K562 (cell line): ENCODE measurements around the gene NT5DC4. TPM values are rescaled to one million over a fixed set of nuclear protein-coding genes. Genes with fewer than 3 reads are reported as not detected.

Source experiments
- ATAC-seq: fragments of 200-7000 bp; cut with Tn5 transposase; 3 replicates; pipeline ENCODE4 v1.9.1; 2020; ENCODE audit warnings: moderate library complexity
- BruUV-seq: library from RNA; stranded (reverse); fragments of 400-500 nt; replicated peaks from 2 replicates; lab custom pipeline; 2021; lab: Mats Ljungman, UMichigan
- CTCF ChIA-PET: fragments of 300-600 bp; formaldehyde crosslinking; extraction: SDS; loops from one replicate; lab custom pipeline; 2021; ENCODE audit warnings: low intra/inter-chr PET ratio; lab: Yijun Ruan, JAX
- POLR2A ChIA-PET: fragments of 300-600, 350-650 bp; sonication (Branson Sonifier 250); formaldehyde crosslinking; extraction: SDS; loops from one replicate; lab custom pipeline; 2021; ENCODE audit warnings: antibody characterized with exemption, inconsistent platforms; lab: Yijun Ruan, JAX
- DNase-seq, 4 experiments: peaks; one replicate each; pipeline versions ENCODE4 v3.0.0 to v3.0.0-alpha.2; 2011 to 2018; ENCODE audit warnings: low spot score in 3 of 4, mixed read lengths in 3 of 4; ENCODE audit errors: extremely low read depth in 1 of 4
- FAIRE-seq: peaks from 2 replicates; lab custom pipeline; 2011; peaks lifted over from hg19 to GRCh38; lab: Jason Lieb, UNC
- H2AFZ ChIP-seq: 2 replicates; pipeline ENCODE4 v1.6.0; 2011; ENCODE audit warnings: low read depth, low read length, control low read depth, inconsistent platforms
- H3K27ac ChIP-seq: fragments of 200-600 bp; 3 replicates; pipeline ENCODE4 v1.8.0; 2011; ENCODE audit warnings: low read depth, mild to moderate bottlenecking, control low read depth, inconsistent platforms, low read length, moderate library complexity, mixed read lengths; ENCODE audit errors: extremely low read depth
- H3K27me3 ChIP-seq, 2 experiments: fragments of 300-600 bp in 1 of 2; 2 replicates in 1 of 2; 3 replicates in 1 of 2; pipeline versions ENCODE4 v1.6.0 to v1.8.0; 2011; ENCODE audit warnings: inconsistent platforms in 2 of 2, low read length in 2 of 2, mild to moderate bottlenecking in 1 of 2, mixed read lengths in 1 of 2, moderate library complexity in 1 of 2; ENCODE audit not compliant: control insufficient read depth in 2 of 2, insufficient read depth in 2 of 2
- H3K36me3 ChIP-seq: fragments of 300-600 bp; 3 replicates; pipeline ENCODE4 v1.8.0; 2011; ENCODE audit warnings: mild to moderate bottlenecking, low read length, inconsistent platforms; ENCODE audit not compliant: control insufficient read depth, insufficient read depth
- H3K4me1 ChIP-seq, 2 experiments: fragments of 200-600 bp in 1 of 2; replicated peaks in 1 of 2; 2 replicates in 1 of 2; 3 replicates in 1 of 2; pipeline versions ENCODE4 v1.5.1 to v1.8.0; 2011; ENCODE audit warnings: inconsistent platforms in 2 of 2, low read length in 2 of 2, mild to moderate bottlenecking in 1 of 2, mixed read lengths in 1 of 2, moderate library complexity in 1 of 2; ENCODE audit not compliant: control insufficient read depth in 2 of 2, insufficient read depth in 2 of 2
- H3K4me2 ChIP-seq: 2 replicates; pipeline ENCODE4 v1.6.1; 2011; ENCODE audit warnings: low read length, control low read depth, inconsistent platforms, mixed read lengths; ENCODE audit not compliant: insufficient read depth
- H3K4me3 ChIP-seq: fragments of 200-600 bp; sonication (generic), shearing (Covaris generic); 2 replicates; pipeline ENCODE4 v1.5.1; 2016; ENCODE audit warnings: control low read depth, inconsistent platforms
- H3K79me2 ChIP-seq: fragments of 200-600 bp; 3 replicates; pipeline ENCODE4 v1.8.0; 2011; ENCODE audit warnings: low read length, inconsistent platforms; ENCODE audit not compliant: control insufficient read depth, insufficient read depth
- H3K9ac ChIP-seq, 2 experiments: 2 replicates each; pipeline versions ENCODE4 v1.6.0 to v1.6.1; 2011; ENCODE audit warnings: low read depth in 2 of 2, low read length in 2 of 2, control low read depth in 1 of 2, inconsistent platforms in 1 of 2, mild to moderate bottlenecking in 1 of 2, mixed read lengths in 1 of 2; ENCODE audit not compliant: insufficient read depth in 1 of 2
- H3K9me1 ChIP-seq: one replicate; pipeline ENCODE4 v1.6.0; 2011; ENCODE audit warnings: inconsistent platforms, mild to moderate bottlenecking, low read length, moderate library complexity; ENCODE audit not compliant: control insufficient read depth, insufficient read depth
- H3K9me3 ChIP-seq: replicated peaks from 2 replicates; pipeline ENCODE4 v1.5.1; 2011; ENCODE audit warnings: low read depth, low read length, inconsistent platforms; ENCODE audit not compliant: control insufficient read depth, insufficient read depth
- H4K20me1 ChIP-seq: replicated peaks from 2 replicates; pipeline ENCODE4 v1.6.1; 2011; ENCODE audit warnings: low read length, inconsistent platforms, mixed read lengths; ENCODE audit not compliant: control insufficient read depth, insufficient read depth
- BRD4 ChIP-seq: fragments of 200-600 bp; sonication (generic); IDR thresholded peaks from 2 replicates; pipeline ENCODE4 v1.6.1; 2017; ENCODE audit warnings: inconsistent platforms
- MAFG ChIP-seq: fragments of 450-650 bp; conservative IDR thresholded peaks from 2 replicates; pipeline ENCODE4 v1.6.1; 2016; ENCODE audit warnings: missing genetic modification characterization, missing compliant biosample characterization
- NR2C2 ChIP-seq, 2 experiments: fragments of 200-800 bp in 1 of 2; sonication (Bioruptor generic) in 1 of 2; sonication (generic) in 1 of 2; formaldehyde crosslinking in 1 of 2; IDR thresholded peaks; 2 replicates each; pipeline versions ENCODE4 v1.6.1 to v1.8.0; 2016 to 2022; ENCODE audit warnings: mild to moderate bottlenecking in 1 of 2, missing compliant biosample characterization in 1 of 2, missing genetic modification characterization in 1 of 2, missing genetic modification reagents in 1 of 2
- SMARCB1 ChIP-seq: IDR thresholded peaks from 2 replicates; pipeline ENCODE4 v1.6.1; 2011; ENCODE audit warnings: improper control_type of control experiment, low read depth; ENCODE audit not compliant: insufficient read length
- THRA ChIP-seq: fragments of 450-650 bp; IDR thresholded peaks from 2 replicates; pipeline ENCODE4 v1.6.1; 2017; ENCODE audit warnings: mild to moderate bottlenecking, moderate library complexity
- WGBS: fragments of 100-300 bp; shearing (Covaris generic); methylation state at CpG from one replicate; pipeline ENCODE4 v1.1.6; 2016; ENCODE audit warnings: low coverage, mixed read lengths; ENCODE audit not compliant: insufficient coverage; ENCODE audit errors: missing lambda C conversion rate; 5-methylcytosine and 5-hydroxymethylcytosine counted together
- in situ Hi-C: fragments of 300-500 bp; cut with MboI; formaldehyde crosslinking; loops from 4 replicates; pipeline ENCODE4 v1.15.0; 2018; ENCODE audit warnings: inconsistent platforms, mixed read lengths
- intact Hi-C: fragments of 100-400 bp; cut with micrococcal nuclease; formaldehyde crosslinking; loops from 2 replicates; pipeline ENCODE4 v1.14.2; 2022
- polyA plus RNA-seq, 8 experiments: library from polyadenylated mRNA; depleted of rRNA in 4 of 8; stranded (reverse) in 5 of 8; unstranded in 3 of 8; fragments of >200 nt; fragmentation: Nextera tagmentation in 2 of 8; fragmentation: Illumina TruSeq in 1 of 8; extraction: Ambion mirVana in 2 of 8; extraction: Trizol in 1 of 8; gene quantifications; 2 replicates each; pipeline versions ENCODE4 v1.2.1 to v1.2.3, GENCODE V29; 2011 to 2014; ENCODE audit warnings: inconsistent platforms in 1 of 8, missing spikeins in 1 of 8
- total RNA-seq, 7 experiments: library from RNA; depleted of rRNA in 6 of 7; stranded (reverse); fragments of >200 nt in 6 of 7; fragmentation: Illumina TruSeq in 2 of 7; extraction: Trizol in 2 of 7; gene quantifications; 2 replicates each; pipeline versions ENCODE4 v1.2.1 to v1.2.3, GENCODE V29; 2011 to 2021; ENCODE audit warnings: low replicate concordance in 1 of 7
- TF ChIP-seq, protein P1 (sequence below): IDR thresholded peaks from 3 replicates; pipeline ENCODE4 v1.6.1; 2011; ENCODE audit warnings: borderline replicate concordance, mild to moderate bottlenecking; ENCODE audit not compliant: insufficient read length, insufficient read depth

The NT5DC4 gene
- total and polyA plus RNA-seq, 9 of the 15 experiments (the other 6 are each of a cell fraction or from before 2014, with no cell fraction given) = 0.44 to 6.9 (median 2.5) TPM

DNA sequence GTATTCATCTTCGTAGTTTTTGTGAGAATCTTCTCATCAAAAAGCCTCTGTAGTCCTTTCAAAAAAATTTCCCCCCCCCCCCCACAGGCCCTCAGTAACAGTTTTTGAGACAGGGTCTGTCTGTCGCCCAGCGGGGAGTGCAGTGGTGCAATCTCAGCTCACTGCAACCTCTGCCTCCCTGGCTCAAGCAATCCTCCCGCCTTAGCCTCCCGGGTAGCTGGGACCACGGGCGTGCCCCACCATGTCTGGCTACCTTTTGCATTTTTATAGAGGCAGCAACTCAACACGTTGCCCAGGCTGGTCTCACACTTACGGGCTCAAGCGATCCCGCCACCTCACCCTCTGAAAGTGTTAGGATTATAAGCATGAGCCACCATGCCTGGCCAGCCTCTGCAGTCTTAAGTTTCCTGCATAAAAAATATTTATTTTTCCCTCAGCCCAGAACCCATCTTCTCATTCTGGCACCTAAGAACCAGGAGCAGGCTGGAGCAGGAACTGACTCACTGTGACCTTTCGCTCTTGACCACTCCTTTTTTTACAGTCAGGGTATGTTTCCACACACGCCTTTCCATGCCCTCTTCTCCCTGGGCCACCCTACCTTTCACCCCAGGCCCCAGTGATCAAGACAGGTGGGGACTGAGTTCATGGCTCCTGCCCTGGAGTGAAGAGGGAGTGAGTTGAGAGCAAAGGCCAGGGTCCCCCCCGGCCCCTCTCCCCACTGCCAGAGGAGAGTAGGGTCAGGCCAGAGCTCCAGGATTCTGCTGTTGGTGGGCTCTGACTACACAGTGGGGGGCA, 32.5 kb upstream of the NT5DC4 start:
- no peaks in the 10 kb centered on the region for H3K9me3 ChIP-seq
- POLR2A ChIA-PET = interaction anchor here (1.3 to 3.5 kb wide), 2 partner anchors 12 to 24 kb away, joined by 5 to 14 read pairs; no protein-coding TSS in a partner anchor
- no peak for ATAC-seq
- H3K27ac ChIP-seq = no peak overlapping the region
- DNase-seq = no peak
- FAIRE-seq = no peak
- no peaks in the 10 kb centered on the region for H3K9me1 ChIP-seq
- no peak for TF ChIP-seq MAFG (tag)
- TF ChIP-seq, protein P1, sequence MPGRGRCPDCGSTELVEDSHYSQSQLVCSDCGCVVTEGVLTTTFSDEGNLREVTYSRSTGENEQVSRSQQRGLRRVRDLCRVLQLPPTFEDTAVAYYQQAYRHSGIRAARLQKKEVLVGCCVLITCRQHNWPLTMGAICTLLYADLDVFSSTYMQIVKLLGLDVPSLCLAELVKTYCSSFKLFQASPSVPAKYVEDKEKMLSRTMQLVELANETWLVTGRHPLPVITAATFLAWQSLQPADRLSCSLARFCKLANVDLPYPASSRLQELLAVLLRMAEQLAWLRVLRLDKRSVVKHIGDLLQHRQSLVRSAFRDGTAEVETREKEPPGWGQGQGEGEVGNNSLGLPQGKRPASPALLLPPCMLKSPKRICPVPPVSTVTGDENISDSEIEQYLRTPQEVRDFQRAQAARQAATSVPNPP = no peak
- TF ChIP-seq NR2C2 (CRISPR knock-in tag; IDR thresholded peaks at IDR 0.05) = no peak
- peak; percentile 15; the same call in 1 of the 2 replicates for TF ChIP-seq NR2C2 (tag; IDR thresholded peaks at IDR 0.05)
- no peak for TF ChIP-seq SMARCB1
- no peak for TF ChIP-seq BRD4
- no peak for TF ChIP-seq THRA
- TF ChIP-seq, all 486 proteins: peak for 1
- Histone ChIP-seq H3K79me2 (no peaks in the 10 kb centered on the region), H3K4me2 (no peak overlapping the region), H3K4me3 (no peak overlapping the region), H4K20me1 (no peaks in the 10 kb centered on the region), H2AFZ (peak overlapping the region; percentile 15), H3K4me1 (peaks cover 54 to 77% of the 10 kb centered on the region in 2 experiments), H3K36me3 (no peaks in the 10 kb centered on the region), H3K27me3 (no peaks in the 10 kb centered on the region), H3K9ac (peak overlapping the region in 1 of 2 experiments; percentile 72; a peak in 3 of 4 replicates)
- CTCF ChIA-PET = no interaction called here
- intact Hi-C loops (no loop called here), in situ Hi-C loops (no loop called here)
- BruUV-seq = no TSS peak
- WGBS = 81% methylated on average over 14 of the region's 14 CpGs
